Stimulated activated memory B cell treated with anti-CD40 and anti-IgM and Interleukin-4, amounts not matched to agents 10 μg/mL and 1 μg/mL and 100 μg/mL, for 72 hours (primary cell): ENCODE results near the gene TIAL1.
"Not testable (repeated sequence)": the region's sequence is repeated elsewhere in the genome, so short reads cannot be mapped to it uniquely, and the experiment has no call there.

ENCODE experiments used
- ATAC-seq: fragments of 150-1000 bp; cut with Tn5 transposase; 2 replicates; pipeline ENCODE4 v1.10.0; 2021
- H3K27ac Mint-ChIP-seq: one replicate; pipeline ENCODE4 v1.8.0; 2022; ENCODE audit warnings: mild to moderate bottlenecking, mixed read lengths
- H3K27me3 Mint-ChIP-seq: one replicate; pipeline ENCODE4 v1.8.0; 2022; ENCODE audit warnings: mixed read lengths
- H3K36me3 Mint-ChIP-seq: one replicate; pipeline ENCODE4 v1.8.0; 2022; ENCODE audit warnings: mixed read lengths
- H3K4me1 Mint-ChIP-seq: one replicate; pipeline ENCODE4 v1.8.0; 2022; ENCODE audit warnings: mixed read lengths
- H3K4me3 Mint-ChIP-seq: one replicate; pipeline ENCODE4 v1.8.0; 2022; ENCODE audit warnings: mild to moderate bottlenecking, moderate library complexity, mixed read lengths
- H3K9me3 Mint-ChIP-seq: one replicate; pipeline ENCODE4 v1.8.0; 2022; ENCODE audit warnings: mixed read lengths

The TIAL1 gene

GRCh38 chr10:119595676-119596515, 868 bp downstream of the TIAL1 start:
- Mint-ChIP-seq H3K36me3 (peaks cover 33% of the 10 kb centered on the region), H3K4me1 (peaks cover 52% of the 10 kb centered on the region), H3K27me3 (no peaks in the 10 kb centered on the region), H3K4me3 (peak overlapping the region; percentile 97), H3K9me3 (no peaks in the 10 kb centered on the region), H3K27ac (peak overlapping the region; percentile 83)
- peak; percentile 53 for ATAC-seq

DNA sequence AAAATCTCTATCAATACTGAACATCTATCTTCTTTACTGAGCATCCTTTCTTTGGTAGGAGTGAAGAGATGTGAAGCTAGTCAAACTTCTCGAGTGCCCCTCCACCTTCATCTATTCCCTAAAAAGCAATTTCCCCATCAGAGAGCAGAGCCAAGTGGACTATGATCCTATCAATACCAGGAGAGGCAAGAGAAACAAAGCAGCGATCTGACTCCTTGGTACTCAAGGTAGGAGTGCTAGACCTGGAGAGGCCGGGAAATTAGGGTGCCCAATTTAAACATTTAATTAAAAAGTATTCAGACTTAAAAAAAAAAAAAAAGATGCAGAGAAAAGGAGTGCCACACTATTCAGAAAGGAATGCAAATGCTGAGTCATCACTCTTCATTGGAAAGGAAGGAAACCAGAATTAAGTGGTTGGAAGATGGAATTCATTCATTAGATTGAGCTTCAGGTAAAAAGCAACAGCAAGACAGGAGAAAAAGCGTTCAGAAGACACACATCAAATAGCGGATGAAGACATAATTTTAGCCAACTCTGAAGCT, 1.6 kb downstream of the TIAL1 start:
- H3K27ac Mint-ChIP-seq: peak overlapping the region; percentile 83
- peak overlapping the region; percentile 97 for H3K4me3 Mint-ChIP-seq
- H3K9me3 Mint-ChIP-seq: no peaks in the 10 kb centered on the region
- H3K27me3 Mint-ChIP-seq: no peaks in the 10 kb centered on the region
- ATAC-seq: no peak
- H3K36me3 Mint-ChIP-seq: peaks cover 33% of the 10 kb centered on the region
- H3K4me1 Mint-ChIP-seq: peaks cover 59% of the 10 kb centered on the region

- Mint-ChIP-seq H3K4me3 (no peak overlapping the region), H3K4me1 (peaks cover 32% of the 10 kb centered on the region), H3K27me3 (no peaks in the 10 kb centered on the region), H3K9me3 (no peaks in the 10 kb centered on the region), H3K36me3 (peaks cover 10% of the 10 kb centered on the region), H3K27ac (no peak overlapping the region)
- no peak for ATAC-seq
These were observed 8.7 kb downstream of the TIAL1 start for GRCh38 chr10:119588071-119588470.

GRCh38 chr10:119578355-119578754, 18.4 kb downstream of the TIAL1 start:
- H3K36me3 Mint-ChIP-seq: peaks cover 36% of the 10 kb centered on the region
- ATAC-seq: no peak
- no peak overlapping the region for H3K27ac Mint-ChIP-seq
- no peaks in the 10 kb centered on the region for H3K27me3 Mint-ChIP-seq
- no peaks in the 10 kb centered on the region for H3K9me3 Mint-ChIP-seq
- H3K4me1 Mint-ChIP-seq: peaks cover under 1% of the 10 kb centered on the region
- H3K4me3 Mint-ChIP-seq: no peak overlapping the region

GRCh38 chr10:119575991-119576390, 20.8 kb downstream of the TIAL1 start:
- no peaks in the 10 kb centered on the region for H3K4me1 Mint-ChIP-seq
- no peaks in the 10 kb centered on the region for H3K27me3 Mint-ChIP-seq
- no peak overlapping the region for H3K4me3 Mint-ChIP-seq
- peaks cover 30% of the 10 kb centered on the region for H3K36me3 Mint-ChIP-seq
- no peak for ATAC-seq
- H3K9me3 Mint-ChIP-seq: no peaks in the 10 kb centered on the region
- peak overlapping the region; percentile 35 for H3K27ac Mint-ChIP-seq

GRCh38 chr10:119575506-119575905, 21.3 kb downstream of the TIAL1 start:
- no peak overlapping the region for H3K4me3 Mint-ChIP-seq
- peak overlapping the region; percentile 35 for H3K27ac Mint-ChIP-seq
- no peaks in the 10 kb centered on the region for H3K27me3 Mint-ChIP-seq
- no peaks in the 10 kb centered on the region for H3K9me3 Mint-ChIP-seq
- H3K36me3 Mint-ChIP-seq: peaks cover 30% of the 10 kb centered on the region
- no peaks in the 10 kb centered on the region for H3K4me1 Mint-ChIP-seq
- no peak for ATAC-seq

- Mint-ChIP-seq H3K9me3 (no peaks in the 10 kb centered on the region), H3K36me3 (no peaks in the 10 kb centered on the region), H3K4me1 (peaks cover 13% of the 10 kb centered on the region), H3K27ac (no peak overlapping the region), H3K4me3 (peak overlapping the region; percentile 54), H3K27me3 (no peaks in the 10 kb centered on the region)
- ATAC-seq: peak; percentile 34
These were observed 28.8 kb downstream of the TIAL1 start for GRCh38 chr10:119567978-119568377.

DNA sequence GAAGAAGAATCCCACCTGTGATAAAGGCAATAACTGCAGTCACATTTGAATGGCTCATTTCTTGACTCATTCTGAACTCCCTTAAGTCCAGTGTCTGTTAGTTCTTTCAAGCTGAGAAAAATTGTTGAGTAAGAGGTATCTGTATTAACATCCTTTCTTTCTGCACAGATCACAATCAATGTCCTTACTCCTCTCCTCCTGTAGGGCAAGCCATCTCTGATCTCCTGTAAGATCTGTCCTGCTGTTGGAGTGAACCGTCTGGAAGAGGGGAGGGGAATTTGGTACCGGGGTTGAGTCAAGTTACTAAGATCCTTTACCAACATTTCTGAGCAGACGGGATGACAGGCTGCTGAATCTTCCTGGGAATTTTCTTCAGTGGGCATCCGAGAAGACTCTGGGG, 34.7 kb downstream of the TIAL1 start:
- H3K4me1 Mint-ChIP-seq: no peaks in the 10 kb centered on the region
- no peak overlapping the region for H3K27ac Mint-ChIP-seq
- H3K9me3 Mint-ChIP-seq: no peaks in the 10 kb centered on the region
- H3K27me3 Mint-ChIP-seq: no peaks in the 10 kb centered on the region
- ATAC-seq: no peak
- no peak overlapping the region for H3K4me3 Mint-ChIP-seq
- H3K36me3 Mint-ChIP-seq: no peaks in the 10 kb centered on the region

GRCh38 chr10:119559511-119559910, 37.3 kb downstream of the TIAL1 start:
- H3K4me1 Mint-ChIP-seq, H3K27me3 Mint-ChIP-seq, ATAC-seq, H3K4me3 Mint-ChIP-seq, H3K27ac Mint-ChIP-seq, H3K36me3 Mint-ChIP-seq, H3K9me3 Mint-ChIP-seq: not testable (repeated sequence)

DNA sequence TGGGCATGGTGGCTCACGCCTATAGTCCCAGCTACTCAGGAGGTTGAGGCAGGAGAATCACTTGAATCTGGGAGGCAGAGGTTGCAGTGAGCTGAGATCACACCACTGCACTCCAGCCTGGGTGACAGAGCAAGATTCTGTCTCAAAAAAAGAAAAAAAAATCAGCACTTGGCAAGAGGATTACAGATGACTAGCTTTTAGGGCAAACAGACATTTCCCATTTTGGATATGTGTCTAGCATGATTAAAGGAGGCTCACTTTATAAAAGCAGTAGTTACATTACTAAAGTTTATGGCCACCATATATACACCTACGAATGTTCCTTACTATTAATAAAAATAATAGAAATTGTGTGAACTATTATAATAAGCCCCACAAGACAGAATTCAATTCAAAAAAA, 40.7 kb downstream of the TIAL1 start:
- H3K4me3 Mint-ChIP-seq, H3K4me1 Mint-ChIP-seq, ATAC-seq, H3K9me3 Mint-ChIP-seq, H3K27me3 Mint-ChIP-seq, H3K27ac Mint-ChIP-seq, H3K36me3 Mint-ChIP-seq: not testable (repeated sequence)

GRCh38 chr10:119555178-119555784, 41.5 kb downstream of the TIAL1 start:
- H3K27me3 Mint-ChIP-seq: no peaks in the 10 kb centered on the region
- no peak overlapping the region for H3K27ac Mint-ChIP-seq
- no peak overlapping the region for H3K4me3 Mint-ChIP-seq
- H3K9me3 Mint-ChIP-seq: no peaks in the 10 kb centered on the region
- H3K4me1 Mint-ChIP-seq: no peaks in the 10 kb centered on the region
- ATAC-seq: no peak
- no peaks in the 10 kb centered on the region for H3K36me3 Mint-ChIP-seq

- Mint-ChIP-seq H3K4me3 (no peak overlapping the region), H3K4me1 (no peaks in the 10 kb centered on the region), H3K36me3 (no peaks in the 10 kb centered on the region), H3K27me3 (peaks cover 23% of the 10 kb centered on the region), H3K9me3 (no peaks in the 10 kb centered on the region), H3K27ac (no peak overlapping the region)
- ATAC-seq: no peak
These were observed 45.9 kb downstream of the TIAL1 start for GRCh38 chr10:119550827-119551226.

- Mint-ChIP-seq H3K4me1 (no peaks in the 10 kb centered on the region), H3K27ac (no peak overlapping the region), H3K4me3 (no peak overlapping the region), H3K27me3 (peaks cover 23% of the 10 kb centered on the region), H3K36me3 (no peaks in the 10 kb centered on the region), H3K9me3 (no peaks in the 10 kb centered on the region)
- ATAC-seq: no peak
These were observed 47.3 kb downstream of the TIAL1 start for GRCh38 chr10:119549247-119549999.

- no peak for ATAC-seq
- H3K27ac Mint-ChIP-seq: no peak overlapping the region
- H3K4me1 Mint-ChIP-seq: peaks cover 18% of the 10 kb centered on the region
- H3K36me3 Mint-ChIP-seq: no peaks in the 10 kb centered on the region
- no peak overlapping the region for H3K4me3 Mint-ChIP-seq
- H3K9me3 Mint-ChIP-seq: no peaks in the 10 kb centered on the region
- peaks cover 23% of the 10 kb centered on the region for H3K27me3 Mint-ChIP-seq
These were observed 50.8 kb downstream of the TIAL1 start for GRCh38 chr10:119546009-119546408.

GRCh38 chr10:119545310-119545709, 51.5 kb downstream of the TIAL1 start:
- Mint-ChIP-seq H3K36me3 (peaks cover under 1% of the 10 kb centered on the region), H3K27ac (no peak overlapping the region)

More at GRCh38 chr10:119545310-119545709, 51.5 kb downstream of the TIAL1 start:
- peaks cover 23% of the 10 kb centered on the region for H3K27me3 Mint-ChIP-seq
- H3K4me3 Mint-ChIP-seq: no peak overlapping the region
- no peak for ATAC-seq
- no peaks in the 10 kb centered on the region for H3K9me3 Mint-ChIP-seq
- peaks cover 25% of the 10 kb centered on the region for H3K4me1 Mint-ChIP-seq
